Heart left ventricle (tissue), 13 donors: ENCODE measurements around the gene TMEM52.

ENCODE experiments used
- POLR2A ChIP-seq, 2 donors: fragments of 450-650 bp; IDR thresholded peaks; one replicate each; pipeline ENCODE4 v1.6.1; 2017; ENCODE audit warnings: antibody characterized with exemption in 2 of 2, mild to moderate bottlenecking in 2 of 2, moderate library complexity in 2 of 2
- TF ChIP-seq, protein P1 (sequence below), 12 donors: fragments of 200-600 bp; sonication (generic) in 4 of 12; IDR thresholded peaks; one replicate each; pipeline versions ENCODE4 v1.5.0 to v1.8.0; 2018 to 2022; ENCODE audit warnings: antibody characterized with exemption in 12 of 12, mild to moderate bottlenecking in 5 of 12
- donor health status: ischemic (EF 13 %, LVEDD 7.1; RV severe dilation, severe dysfunction).
- donor health status: DM: no; HTN: yes; CAD: no.
- donor health status: DM: no; HTN: no; CAD: no.
- donor health status: ischemic (EF 25% LVEDD 6.9; RV normal size, moderate dysfunction).
- donor health status: ischemic (EF 25% LVEDD 5.7; RV mildly dilated, moderate dysfunction).
- donor health status: ischemic (EF 35%, LVEDD 5.7; RV mildly dilated, moderate dysfunction).
- donor health status: nonischemic (EF 11% LVEDD 7.7; RV severe dilation, severe dysfunction).
- donor health status: DM: yes; HTN: yes; CAD: no.
- donor health status: PGD.
- donor health status: ischemic (EF 29% LVEDD 5.4; RV normal size, mild dysfunction).
- donor health status: nonischemic (EF 23%, LVEDD 6.1; RV moderate dilation, normal function).

- TF ChIP-seq, protein P1, sequence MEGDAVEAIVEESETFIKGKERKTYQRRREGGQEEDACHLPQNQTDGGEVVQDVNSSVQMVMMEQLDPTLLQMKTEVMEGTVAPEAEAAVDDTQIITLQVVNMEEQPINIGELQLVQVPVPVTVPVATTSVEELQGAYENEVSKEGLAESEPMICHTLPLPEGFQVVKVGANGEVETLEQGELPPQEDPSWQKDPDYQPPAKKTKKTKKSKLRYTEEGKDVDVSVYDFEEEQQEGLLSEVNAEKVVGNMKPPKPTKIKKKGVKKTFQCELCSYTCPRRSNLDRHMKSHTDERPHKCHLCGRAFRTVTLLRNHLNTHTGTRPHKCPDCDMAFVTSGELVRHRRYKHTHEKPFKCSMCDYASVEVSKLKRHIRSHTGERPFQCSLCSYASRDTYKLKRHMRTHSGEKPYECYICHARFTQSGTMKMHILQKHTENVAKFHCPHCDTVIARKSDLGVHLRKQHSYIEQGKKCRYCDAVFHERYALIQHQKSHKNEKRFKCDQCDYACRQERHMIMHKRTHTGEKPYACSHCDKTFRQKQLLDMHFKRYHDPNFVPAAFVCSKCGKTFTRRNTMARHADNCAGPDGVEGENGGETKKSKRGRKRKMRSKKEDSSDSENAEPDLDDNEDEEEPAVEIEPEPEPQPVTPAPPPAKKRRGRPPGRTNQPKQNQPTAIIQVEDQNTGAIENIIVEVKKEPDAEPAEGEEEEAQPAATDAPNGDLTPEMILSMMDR (IDR thresholded peaks at IDR 0.05), result no peak
- TF ChIP-seq POLR2A (IDR thresholded peaks at IDR 0.05), result no peak
Measured at GRCh38 chr1:1924386-1924785, 5.3 kb upstream of the TMEM52 start.
